NCI-H1930 (cell line): ENCODE results near the gene RAP1GAP2.
A peak's percentile ranks its signal among the peaks of the same experiment; 100 is the strongest.

ENCODE experiments used
- DNase-seq, 2 experiments: peaks; one replicate each; lab custom pipeline; 2025; lab: John Stamatoyannopoulos, UW

Gene RAP1GAP2

GRCh38 chr17:2786176-2786881 is 9.9 kb upstream of the RAP1GAP2 start:
- DNase-seq, result peak; percentile 69 to 75

- no peak for DNase-seq
Measured at GRCh38 chr17:2789700-2790099, 6.5 kb upstream of the RAP1GAP2 start.

- DNase-seq, result no peak
Measured at GRCh38 chr17:2792366-2793169, 3.7 kb upstream of the RAP1GAP2 start.

- DNase-seq, result no peak
Measured at GRCh38 chr17:2794111-2794803, 2.0 kb upstream of the RAP1GAP2 start.

GRCh38 chr17:2795441-2796163 is 636 bp upstream of the RAP1GAP2 start:
- no peak for DNase-seq

GRCh38 chr17:2797226-2797625 is 988 bp downstream of the RAP1GAP2 start:
- no peak for DNase-seq

GRCh38 chr17:2797637-2798036 is 1.4 kb downstream of the RAP1GAP2 start:
- DNase-seq, result no peak

- no peak for DNase-seq
Measured at GRCh38 chr17:2798188-2798587, 1.9 kb downstream of the RAP1GAP2 start.

- no peak for DNase-seq
Measured at GRCh38 chr17:2798678-2799077, 2.4 kb downstream of the RAP1GAP2 start.

- DNase-seq, result no peak
Measured at GRCh38 chr17:2799653-2800052, 3.4 kb downstream of the RAP1GAP2 start.

- no peak for DNase-seq
Measured at GRCh38 chr17:2800367-2800766, 4.1 kb downstream of the RAP1GAP2 start.

- no peak for DNase-seq
Measured at GRCh38 chr17:2801841-2802240, 5.6 kb downstream of the RAP1GAP2 start.

GRCh38 chr17:2802574-2802973 is 6.3 kb downstream of the RAP1GAP2 start:
- no peak for DNase-seq

GRCh38 chr17:2803386-2803785 is 7.1 kb downstream of the RAP1GAP2 start:
- no peak for DNase-seq

GRCh38 chr17:2803971-2804370 is 7.7 kb downstream of the RAP1GAP2 start:
- no peak for DNase-seq

GRCh38 chr17:2804912-2805311 is 8.7 kb downstream of the RAP1GAP2 start:
- no peak for DNase-seq

- DNase-seq, result no peak
Measured at GRCh38 chr17:2805961-2806360, 9.7 kb downstream of the RAP1GAP2 start.

- no peak for DNase-seq
Measured at GRCh38 chr17:2808367-2809335, 12.4 kb downstream of the RAP1GAP2 start.

- no peak for DNase-seq
Measured at GRCh38 chr17:2809337-2809736, 13.1 kb downstream of the RAP1GAP2 start.

- no peak for DNase-seq
Measured at GRCh38 chr17:2814049-2814448, 17.8 kb downstream of the RAP1GAP2 start.
